ENCODE results near the gene MTSS2. TPM values are rescaled to one million over a fixed set of nuclear protein-coding genes. Genes with fewer than 3 reads are reported as not detected.

The MTSS2 gene
- polyA plus RNA-seq, 1 donor from 2014 or later = 20.4 TPM

DNA sequence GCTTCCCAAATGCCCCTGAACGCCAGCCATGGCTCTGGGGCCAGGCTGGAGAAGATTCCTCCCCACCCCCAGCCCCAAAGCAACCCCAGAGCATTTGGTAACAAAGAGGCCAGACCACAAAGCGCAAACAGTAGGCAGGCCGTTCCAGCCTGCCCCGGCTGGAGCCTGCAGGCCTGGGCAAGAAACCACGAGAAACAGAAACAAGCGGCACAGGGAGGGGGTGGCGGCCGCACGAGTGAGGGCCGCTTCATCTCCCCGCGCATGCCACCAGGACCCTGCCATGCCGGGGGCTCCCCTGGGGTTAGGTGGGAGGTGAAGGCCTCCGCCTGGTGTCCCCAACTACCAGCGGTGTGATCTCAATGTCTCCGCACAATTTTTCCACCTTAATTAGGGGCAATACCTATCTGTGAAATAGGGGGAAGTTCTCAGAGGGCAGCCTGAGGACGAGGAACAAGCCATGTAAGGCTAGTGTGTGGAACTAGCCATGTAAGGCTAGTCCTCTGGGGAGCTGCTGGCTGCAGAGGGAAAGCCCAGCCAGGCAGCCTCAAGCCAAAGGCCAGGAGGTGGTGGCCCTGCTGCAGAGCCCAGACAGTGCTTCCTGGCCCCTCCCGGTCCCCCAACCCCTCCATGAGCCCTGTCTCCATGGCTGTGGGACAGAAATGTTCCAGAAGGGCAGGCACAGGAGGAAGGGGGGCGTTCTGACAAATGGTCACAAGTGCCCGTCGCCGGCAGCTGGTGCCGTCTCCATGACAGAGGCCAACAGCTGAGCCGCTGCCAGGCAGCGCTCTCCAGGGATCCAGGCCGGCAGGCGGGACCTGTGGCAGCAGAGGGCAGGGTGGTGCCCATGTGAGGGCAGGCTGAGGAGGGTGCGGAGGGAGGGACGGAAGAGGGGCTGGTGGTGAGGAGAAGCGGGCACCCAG is 14.5 kb upstream of the MTSS2 start:
- Histone ChIP-seq H3K27me3 (ENCODE audit: insufficient read depth, low read depth, low read length) (no peaks in the 10 kb centered on the region), H2AFZ (ENCODE audit: low read depth, low read length) (no peak overlapping the region), H3K36me3 (ENCODE audit: insufficient read depth, low read length) (no peaks in the 10 kb centered on the region), H3K4me3 (ENCODE audit: low read length) (no peak overlapping the region), H3F3A (ENCODE audit: insufficient read depth, low read length, poor library complexity, severe bottlenecking) (no peaks in the 10 kb centered on the region), H3K9me2 (ENCODE audit: insufficient read depth, low read length) (no peaks in the 10 kb centered on the region), H3K79me2 (replicated peaks; ENCODE audit: insufficient read depth, low read length) (no peaks in the 10 kb centered on the region), H3K9ac (ENCODE audit: low read length) (no peak overlapping the region), H3K4me2 (ENCODE audit: low read length) (no peak overlapping the region), H3K9me3 (ENCODE audit: low read length) (no peaks in the 10 kb centered on the region), H3K27ac (ENCODE audit: low read length) (no peak overlapping the region), H4K20me1 (ENCODE audit: insufficient read depth) (no peaks in the 10 kb centered on the region)
- no peak for TF ChIP-seq SMC3 (conservative IDR thresholded peaks at IDR 0.05; ENCODE audit: poor library complexity)
- TF ChIP-seq POLR2AphosphoS5 (IDR thresholded peaks at IDR 0.05) = no peak
- TF ChIP-seq, protein P1, sequence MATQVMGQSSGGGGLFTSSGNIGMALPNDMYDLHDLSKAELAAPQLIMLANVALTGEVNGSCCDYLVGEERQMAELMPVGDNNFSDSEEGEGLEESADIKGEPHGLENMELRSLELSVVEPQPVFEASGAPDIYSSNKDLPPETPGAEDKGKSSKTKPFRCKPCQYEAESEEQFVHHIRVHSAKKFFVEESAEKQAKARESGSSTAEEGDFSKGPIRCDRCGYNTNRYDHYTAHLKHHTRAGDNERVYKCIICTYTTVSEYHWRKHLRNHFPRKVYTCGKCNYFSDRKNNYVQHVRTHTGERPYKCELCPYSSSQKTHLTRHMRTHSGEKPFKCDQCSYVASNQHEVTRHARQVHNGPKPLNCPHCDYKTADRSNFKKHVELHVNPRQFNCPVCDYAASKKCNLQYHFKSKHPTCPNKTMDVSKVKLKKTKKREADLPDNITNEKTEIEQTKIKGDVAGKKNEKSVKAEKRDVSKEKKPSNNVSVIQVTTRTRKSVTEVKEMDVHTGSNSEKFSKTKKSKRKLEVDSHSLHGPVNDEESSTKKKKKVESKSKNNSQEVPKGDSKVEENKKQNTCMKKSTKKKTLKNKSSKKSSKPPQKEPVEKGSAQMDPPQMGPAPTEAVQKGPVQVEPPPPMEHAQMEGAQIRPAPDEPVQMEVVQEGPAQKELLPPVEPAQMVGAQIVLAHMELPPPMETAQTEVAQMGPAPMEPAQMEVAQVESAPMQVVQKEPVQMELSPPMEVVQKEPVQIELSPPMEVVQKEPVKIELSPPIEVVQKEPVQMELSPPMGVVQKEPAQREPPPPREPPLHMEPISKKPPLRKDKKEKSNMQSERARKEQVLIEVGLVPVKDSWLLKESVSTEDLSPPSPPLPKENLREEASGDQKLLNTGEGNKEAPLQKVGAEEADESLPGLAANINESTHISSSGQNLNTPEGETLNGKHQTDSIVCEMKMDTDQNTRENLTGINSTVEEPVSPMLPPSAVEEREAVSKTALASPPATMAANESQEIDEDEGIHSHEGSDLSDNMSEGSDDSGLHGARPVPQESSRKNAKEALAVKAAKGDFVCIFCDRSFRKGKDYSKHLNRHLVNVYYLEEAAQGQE (IDR thresholded peaks at IDR 0.05; ENCODE audit: borderline replicate concordance) = no peak
- TF ChIP-seq EZH2 (IDR thresholded peaks at IDR 0.05; ENCODE audit: borderline replicate concordance, insufficient read depth, low read length, poor library complexity, severe bottlenecking) = no peak
- TF ChIP-seq, protein P2, sequence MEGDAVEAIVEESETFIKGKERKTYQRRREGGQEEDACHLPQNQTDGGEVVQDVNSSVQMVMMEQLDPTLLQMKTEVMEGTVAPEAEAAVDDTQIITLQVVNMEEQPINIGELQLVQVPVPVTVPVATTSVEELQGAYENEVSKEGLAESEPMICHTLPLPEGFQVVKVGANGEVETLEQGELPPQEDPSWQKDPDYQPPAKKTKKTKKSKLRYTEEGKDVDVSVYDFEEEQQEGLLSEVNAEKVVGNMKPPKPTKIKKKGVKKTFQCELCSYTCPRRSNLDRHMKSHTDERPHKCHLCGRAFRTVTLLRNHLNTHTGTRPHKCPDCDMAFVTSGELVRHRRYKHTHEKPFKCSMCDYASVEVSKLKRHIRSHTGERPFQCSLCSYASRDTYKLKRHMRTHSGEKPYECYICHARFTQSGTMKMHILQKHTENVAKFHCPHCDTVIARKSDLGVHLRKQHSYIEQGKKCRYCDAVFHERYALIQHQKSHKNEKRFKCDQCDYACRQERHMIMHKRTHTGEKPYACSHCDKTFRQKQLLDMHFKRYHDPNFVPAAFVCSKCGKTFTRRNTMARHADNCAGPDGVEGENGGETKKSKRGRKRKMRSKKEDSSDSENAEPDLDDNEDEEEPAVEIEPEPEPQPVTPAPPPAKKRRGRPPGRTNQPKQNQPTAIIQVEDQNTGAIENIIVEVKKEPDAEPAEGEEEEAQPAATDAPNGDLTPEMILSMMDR (IDR thresholded peaks at IDR 0.05; ENCODE audit: poor library complexity, severe bottlenecking) = no peak
- no peak for TF ChIP-seq MXI1 (conservative IDR thresholded peaks at IDR 0.05; ENCODE audit: poor library complexity, severe bottlenecking)
- no peak for TF ChIP-seq TAF1 (IDR thresholded peaks at IDR 0.05; ENCODE audit: low read depth)
- TF ChIP-seq EP300 (conservative IDR thresholded peaks at IDR 0.05; ENCODE audit: poor library complexity, severe bottlenecking) = no peak
- TF ChIP-seq RAD21 (conservative IDR thresholded peaks at IDR 0.05) = no peak

DNA sequence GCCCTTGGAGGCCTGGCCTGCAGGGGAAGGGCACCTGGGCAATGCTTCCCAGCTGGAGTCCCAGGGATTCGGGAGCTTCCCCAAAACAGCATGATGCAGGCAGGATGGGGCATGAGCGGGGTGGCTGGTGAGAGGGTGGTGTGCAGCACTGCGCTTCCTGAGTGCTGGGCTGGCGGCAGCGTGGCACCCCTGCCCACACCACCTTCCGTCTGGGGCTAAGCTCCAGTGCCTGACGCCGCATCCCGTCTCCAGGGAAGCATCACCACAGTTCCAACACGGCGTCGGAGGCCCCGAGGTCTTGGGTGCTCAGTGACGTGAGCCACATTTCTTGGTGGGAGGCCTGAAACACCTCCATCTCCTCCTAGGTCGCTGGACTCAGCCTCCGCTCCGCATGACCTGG is 13.8 kb upstream of the MTSS2 start:
- Histone ChIP-seq H3K27ac (ENCODE audit: low read length) (no peak overlapping the region), H3K36me3 (ENCODE audit: insufficient read depth, low read length) (no peaks in the 10 kb centered on the region), H3K9me3 (ENCODE audit: low read length) (no peaks in the 10 kb centered on the region), H3K4me3 (ENCODE audit: low read length) (no peak overlapping the region), H3K27me3 (ENCODE audit: insufficient read depth, low read depth, low read length) (no peaks in the 10 kb centered on the region), H2AFZ (ENCODE audit: low read depth, low read length) (no peak overlapping the region), H3K79me2 (replicated peaks; ENCODE audit: insufficient read depth, low read length) (no peaks in the 10 kb centered on the region), H4K20me1 (ENCODE audit: insufficient read depth) (no peaks in the 10 kb centered on the region), H3K9me2 (ENCODE audit: insufficient read depth, low read length) (no peaks in the 10 kb centered on the region), H3K4me2 (ENCODE audit: low read length) (no peak overlapping the region), H3K9ac (ENCODE audit: low read length) (no peak overlapping the region), H3F3A (ENCODE audit: insufficient read depth, low read length, poor library complexity, severe bottlenecking) (no peaks in the 10 kb centered on the region)
- TF ChIP-seq SMC3 (conservative IDR thresholded peaks at IDR 0.05; ENCODE audit: poor library complexity) (no peak), RAD21 (conservative IDR thresholded peaks at IDR 0.05) (no peak), MXI1 (conservative IDR thresholded peaks at IDR 0.05; ENCODE audit: poor library complexity, severe bottlenecking) (no peak), EP300 (conservative IDR thresholded peaks at IDR 0.05; ENCODE audit: poor library complexity, severe bottlenecking) (no peak), TAF1 (IDR thresholded peaks at IDR 0.05; ENCODE audit: low read depth) (no peak), POLR2AphosphoS5 (IDR thresholded peaks at IDR 0.05) (no peak), EZH2 (IDR thresholded peaks at IDR 0.05; ENCODE audit: borderline replicate concordance, insufficient read depth, low read length, poor library complexity, severe bottlenecking) (no peak)
- TF ChIP-seq, protein P1 (IDR thresholded peaks at IDR 0.05; ENCODE audit: borderline replicate concordance) = no peak
- TF ChIP-seq, protein P2 (IDR thresholded peaks at IDR 0.05; ENCODE audit: poor library complexity, severe bottlenecking) = no peak
